DMS53 (cell line): ENCODE results near the gene CLCNKB.
"Not testable (repeated sequence)": the region's sequence is repeated elsewhere in the genome, so short reads cannot be mapped to it uniquely, and the experiment has no call there.

Experiments
- DNase-seq: peaks from one replicate; lab custom pipeline; 2025; lab: John Stamatoyannopoulos, UW

CLCNKB gene

GRCh38 chr1:16043521-16043920 lies at the start of gene CLCNKB:
CLCNKB (plus strand) TSS chr1:16043782; CDS start chr1:16044493, 711 bp downstream.
- DNase-seq, result peak; percentile 55

GRCh38 chr1:15994081-15994480 lies 49.5 kb upstream of the CLCNKB start:
- DNase-seq, result peak; percentile 61

- DNase-seq, result peak; percentile 86
These were observed 48.8 kb upstream of the CLCNKB start for GRCh38 chr1:15994590-15995351.

GRCh38 chr1:15997076-15997585 lies 46.5 kb upstream of the CLCNKB start:
- DNase-seq, result no peak

- DNase-seq, result no peak
These were observed 45.8 kb upstream of the CLCNKB start for GRCh38 chr1:15997637-15998280.

- no peak for DNase-seq
These were observed 44.7 kb upstream of the CLCNKB start for GRCh38 chr1:15998929-15999328.

GRCh38 chr1:16001274-16001673 lies 42.3 kb upstream of the CLCNKB start:
- not testable (repeated sequence) for DNase-seq

- no peak for DNase-seq
These were observed 38.0 kb upstream of the CLCNKB start for GRCh38 chr1:16005597-16005996.

GRCh38 chr1:16006010-16006409 lies 37.6 kb upstream of the CLCNKB start:
- no peak for DNase-seq

GRCh38 chr1:16006552-16007485 lies 36.8 kb upstream of the CLCNKB start:
- DNase-seq, result no peak

GRCh38 chr1:16007671-16008341 lies 35.8 kb upstream of the CLCNKB start:
- DNase-seq, result no peak

GRCh38 chr1:16009030-16009460 lies 34.5 kb upstream of the CLCNKB start:
- peak; percentile 87 for DNase-seq

- DNase-seq, result no peak
These were observed 33.9 kb upstream of the CLCNKB start for GRCh38 chr1:16009678-16010077.

GRCh38 chr1:16010837-16011236 lies 32.7 kb upstream of the CLCNKB start:
- no peak for DNase-seq

- DNase-seq, result no peak
These were observed 31.5 kb upstream of the CLCNKB start for GRCh38 chr1:16011936-16012589.

- DNase-seq, result peak; percentile 69
These were observed 30.9 kb upstream of the CLCNKB start for GRCh38 chr1:16012590-16013219.

GRCh38 chr1:16013220-16013907 lies 30.2 kb upstream of the CLCNKB start:
- peak; percentile 55 for DNase-seq

- DNase-seq, result no peak
These were observed 29.7 kb upstream of the CLCNKB start for GRCh38 chr1:16013908-16014258.

- no peak for DNase-seq
These were observed 28.8 kb upstream of the CLCNKB start for GRCh38 chr1:16014509-16015482.
